SW 1271 (cell line): ENCODE results near the gene USP54.
"Not testable (repeated sequence)": the region's sequence is repeated elsewhere in the genome, so short reads cannot be mapped to it uniquely, and the experiment has no call there.

Experiments
- DNase-seq, 2 experiments: peaks; one replicate each; lab custom pipeline; 2025; lab: John Stamatoyannopoulos, UW

Gene USP54

GRCh38 chr10:73588656-73589055 is 2.5 kb downstream of the USP54 start:
- no peak for DNase-seq

- DNase-seq, result peak in 1 of 2 experiments; percentile 25
These were observed 4.6 kb downstream of the USP54 start for GRCh38 chr10:73586583-73586984.

GRCh38 chr10:73585327-73585726 is 5.8 kb downstream of the USP54 start:
- DNase-seq, result no peak

- DNase-seq, result no peak
These were observed 6.4 kb downstream of the USP54 start for GRCh38 chr10:73584737-73585136.

GRCh38 chr10:73581918-73582317 is 9.2 kb downstream of the USP54 start:
- DNase-seq, result no peak

- not testable (repeated sequence) for DNase-seq
These were observed 12.2 kb downstream of the USP54 start for GRCh38 chr10:73578927-73579326.

GRCh38 chr10:73577788-73578187 is 13.4 kb downstream of the USP54 start:
- DNase-seq, result no peak

- DNase-seq, result no peak
These were observed 14.1 kb downstream of the USP54 start for GRCh38 chr10:73576890-73577591.

- DNase-seq, result no peak
These were observed 14.8 kb downstream of the USP54 start for GRCh38 chr10:73576178-73576889.

- not testable (repeated sequence) for DNase-seq
These were observed 24.1 kb downstream of the USP54 start for GRCh38 chr10:73567025-73567424.

- no peak for DNase-seq
These were observed 29.9 kb downstream of the USP54 start for GRCh38 chr10:73561192-73561591.

GRCh38 chr10:73559590-73559989 is 31.6 kb downstream of the USP54 start:
- DNase-seq, result no peak

- no peak for DNase-seq
These were observed 34.3 kb downstream of the USP54 start for GRCh38 chr10:73556855-73557254.

GRCh38 chr10:73554721-73555120 is 36.4 kb downstream of the USP54 start:
- no peak for DNase-seq

- no peak for DNase-seq
These were observed 37.4 kb downstream of the USP54 start for GRCh38 chr10:73553761-73554160.

GRCh38 chr10:73552819-73553715 is 38.1 kb downstream of the USP54 start:
- DNase-seq, result no peak

GRCh38 chr10:73551515-73551914 is 39.6 kb downstream of the USP54 start:
- DNase-seq, result no peak

GRCh38 chr10:73545357-73545756 is 45.8 kb downstream of the USP54 start:
- DNase-seq, result no peak

- DNase-seq, result no peak
These were observed 53.4 kb downstream of the USP54 start for GRCh38 chr10:73537709-73538108.

GRCh38 chr10:73537288-73537687 is 53.9 kb downstream of the USP54 start:
- no peak for DNase-seq

- DNase-seq, result no peak
These were observed 56.3 kb downstream of the USP54 start for GRCh38 chr10:73534857-73535256.

- peak; percentile 31 to 85 for DNase-seq
These were observed 61.9 kb downstream of the USP54 start for GRCh38 chr10:73529089-73529832.
